ENCODE measurements around the gene RFX8. TPM values are rescaled to one million over a fixed set of nuclear protein-coding genes. Genes with fewer than 3 reads are reported as not detected.
A peak's percentile ranks its signal among the peaks of the same experiment; 100 is the strongest.

Gene RFX8
- total and polyA plus RNA-seq, 9 of the 15 experiments (the other 6 are each of a cell fraction or from before 2014, with no cell fraction given) = not detected

GRCh38 chr2:101432411-101433181 lies 42.3 kb downstream of the RFX8 start (continued):
- TF ChIP-seq CUX1 (CRISPR knock-in tag; IDR thresholded peaks at IDR 0.05) = no peak
- peak; percentile 69 for TF ChIP-seq FOSL1 (tag; conservative IDR thresholded peaks at IDR 0.05)
- no peak for TF ChIP-seq MTA3 (IDR thresholded peaks at IDR 0.05; ENCODE audit: borderline replicate concordance)
- TF ChIP-seq ZBTB34 (CRISPR knock-in tag; IDR thresholded peaks at IDR 0.05) = no peak
- TF ChIP-seq ZBTB8A (IDR thresholded peaks at IDR 0.05; ENCODE audit: partially characterized antibody) = no peak
- no peak for TF ChIP-seq NKRF (IDR thresholded peaks at IDR 0.05; ENCODE audit: borderline replicate concordance)
- no peak for TF ChIP-seq SMARCC2 (IDR thresholded peaks at IDR 0.05; ENCODE audit: low read depth)
- no peak for TF ChIP-seq SREBF1 (IDR thresholded peaks at IDR 0.05; ENCODE audit: borderline replicate concordance, low read depth, low read length)
- TF ChIP-seq BCL6 (CRISPR knock-in tag; IDR thresholded peaks at IDR 0.05) = no peak
- TF ChIP-seq ETV6 (IDR thresholded peaks at IDR 0.05; ENCODE audit: borderline replicate concordance in 1 of 2, low read depth in 2 of 2, low read length in 1 of 2) = no peak
- TF ChIP-seq ETV6 (CRISPR knock-in tag; IDR thresholded peaks at IDR 0.05; ENCODE audit: borderline replicate concordance) = no peak
- 0 out of 2 replicates have a peak, but pooled peaks have one; percentile 11 for TF ChIP-seq CREM (IDR thresholded peaks at IDR 0.05; ENCODE audit: low read depth)
- no peak for TF ChIP-seq VEZF1 (CRISPR knock-in tag; IDR thresholded peaks at IDR 0.05)
- TF ChIP-seq JUND (IDR thresholded peaks at IDR 0.05; ENCODE audit: borderline replicate concordance, low read depth, low read length) = no peak
- no peak for TF ChIP-seq JUND (tag; IDR thresholded peaks at IDR 0.05; ENCODE audit: borderline replicate concordance, low read depth, low read length)
- peak; percentile 58 for TF ChIP-seq ZNF316 (IDR thresholded peaks at IDR 0.05)
- TF ChIP-seq ZC3H8 (IDR thresholded peaks at IDR 0.05) = no peak

Measured in K562 (cell line).